Heart right ventricle (tissue), 16 donors: ENCODE data around the gene ATP6V0A4. TPM values are rescaled to one million over a fixed set of nuclear protein-coding genes. Genes with fewer than 3 reads are reported as not detected.

Experiments
- ATAC-seq, 8 donors: fragments of 200-7000 bp; cut with Tn5 transposase; one replicate each; pipeline ENCODE4 v1.9.1; 2020; ENCODE audit warnings: mild to moderate bottlenecking in 8 of 8, moderate library complexity in 8 of 8, moderate number of reproducible peaks in 1 of 8
- DNase-seq, 2 donors: peaks; one replicate each; pipeline ENCODE4 v3.0.0-alpha.2; 2020
- H3K27ac ChIP-seq, 10 donors: fragments of 200-600 bp; sonication (generic) in 2 of 10; one replicate each; pipeline versions ENCODE4 v1.5.0 to v1.8.0; 2020 to 2022; ENCODE audit warnings: mild to moderate bottlenecking in 3 of 10
- H3K27me3 ChIP-seq, 7 donors: fragments of 200-600 bp; one replicate each; pipeline ENCODE4 v1.8.0; 2021 to 2022; ENCODE audit warnings: mild to moderate bottlenecking in 2 of 7
- H3K36me3 ChIP-seq, 9 donors: fragments of 200-600 bp; sonication (generic) in 1 of 9; one replicate each; pipeline versions ENCODE4 v1.5.0 to v1.8.0; 2020 to 2022; ENCODE audit warnings: mild to moderate bottlenecking in 2 of 9
- H3K4me1 ChIP-seq, 9 donors: fragments of 200-600 bp; sonication (generic) in 1 of 9; one replicate each; pipeline versions ENCODE4 v1.5.0 to v1.8.0; 2020 to 2022; ENCODE audit warnings: mild to moderate bottlenecking in 4 of 9
- H3K4me3 ChIP-seq, 10 donors: fragments of 200-600 bp; sonication (generic) in 2 of 10; one replicate each; pipeline versions ENCODE4 v1.5.0 to v1.8.0; 2020 to 2022; ENCODE audit warnings: mild to moderate bottlenecking in 7 of 10, moderate library complexity in 2 of 10
- H3K9me3 ChIP-seq, 11 donors: fragments of 200-600 bp in 10 of 11; sonication (generic) in 2 of 11; one replicate each; pipeline versions ENCODE4 v1.5.0 to v1.8.0; 2013 to 2022; ENCODE audit warnings: mild to moderate bottlenecking in 2 of 11, control low read depth in 1 of 11, moderate library complexity in 1 of 11
- CTCF ChIP-seq, 9 donors: fragments of 200-600 bp; sonication (generic) in 2 of 9; IDR thresholded peaks; one replicate each; pipeline versions ENCODE4 v1.5.0 to v1.8.0; 2021 to 2022; ENCODE audit warnings: antibody characterized with exemption in 9 of 9, mild to moderate bottlenecking in 5 of 9, moderate library complexity in 1 of 9
- WGBS, 2 donors: extraction: QIAGEN DNeasy Blood & Tissue Kit; methylation state at CpG; one replicate each; pipeline ENCODE4 v1.1.7; 2013; ENCODE audit warnings: inconsistent platforms in 1 of 2; 5-methylcytosine and 5-hydroxymethylcytosine counted together
- intact Hi-C, 10 donors: fragments of 100-400 bp; cut with DNase I; formaldehyde crosslinking; loops; one replicate each; pipeline versions ENCODE4 v1.11.1 to v1.14.2; 2022
- polyA plus RNA-seq, 2 donors: library from polyadenylated mRNA; stranded (reverse); fragments of 200-250 nt; gene quantifications; one replicate each; pipeline ENCODE4 v1.2.3, GENCODE V29; 2013
- total RNA-seq, 10 donors: library from RNA; stranded (reverse); fragmentation: NEBNext Ultra II Directional in 3 of 10; extraction: Animal tissue kit (Norgen Biotek cat#: 25700) in 3 of 10; gene quantifications; one replicate each; pipeline versions ENCODE4 v1.2.1 to v1.2.4, GENCODE V29; 2021 to 2023
- donor health status: Arrhythmogenic right ventricular cardiomyopathy.
- donor health status: ischemic (EF 13 %, LVEDD 7.1; RV severe dilation, severe dysfunction).
- donor health status: healthy with polysubstance abuse.
- donor health status: DM: no; HTN: yes; CAD: no.
- donor health status: DM: no; HTN: no; CAD: no.
- donor health status: ischemic (EF 25% LVEDD 6.9; RV normal size, moderate dysfunction).
- donor health status: ischemic (EF 25% LVEDD 5.7; RV mildly dilated, moderate dysfunction).
- donor health status: healthy.
- donor health status: DM: yes; HTN: yes; CAD: no.
- donor health status: Ischemic cardiomyopathy.
- donor health status: ischemic (EF 35%, LVEDD 5.7; RV mildly dilated, moderate dysfunction).
- donor health status: nonischemic (EF 11% LVEDD 7.7; RV severe dilation, severe dysfunction).
- donor health status: DM: yes; HTN: yes; CAD: no.
- donor health status: PGD.
- donor health status: ischemic (EF 29% LVEDD 5.4; RV normal size, mild dysfunction).
- donor health status: nonischemic (EF 23%, LVEDD 6.1; RV moderate dilation, normal function).

The ATP6V0A4 gene
- total and polyA plus RNA-seq, 12 donors, result not detected

GRCh38 chr7:138809346-138809745, 11.3 kb upstream of the ATP6V0A4 start:
- ATAC-seq (no peak), DNase-seq (no peak)
- Histone ChIP-seq H3K36me3 (no peaks in the 10 kb centered on the region), H3K27ac (no peak overlapping the region), H3K4me1 (no peaks in the 10 kb centered on the region), H3K4me3 (no peak overlapping the region), H3K9me3 (peaks cover 0 to 11% (median 0%) of the 10 kb centered on the region in 11 donors), H3K27me3 (no peaks in the 10 kb centered on the region)
- TF ChIP-seq CTCF (IDR thresholded peaks at IDR 0.05), result no peak
- intact Hi-C loops, result no loop called here
- 84 to 92% methylated on average over 4 of the region's 4 CpGs for WGBS, 2 donors

DNA sequence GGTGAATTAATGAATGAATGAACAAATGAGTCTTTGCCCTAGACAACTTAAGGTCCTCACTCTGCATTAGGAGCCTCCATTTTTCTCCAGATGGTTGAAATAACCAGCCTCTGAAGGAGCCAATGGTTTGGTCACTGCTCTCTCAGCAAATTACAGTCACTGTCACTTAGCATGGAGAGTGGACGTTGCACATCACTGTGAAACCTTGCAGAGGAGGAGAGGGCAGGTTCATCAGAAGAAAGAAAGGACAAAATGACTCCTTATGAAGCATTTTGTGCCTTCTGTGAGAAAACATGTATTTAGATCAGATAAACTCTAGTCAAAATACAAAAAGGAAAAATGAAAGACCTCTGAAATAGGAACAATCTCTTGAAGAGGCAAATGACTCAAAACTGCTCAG, 6.6 kb upstream of the ATP6V0A4 start:
- WGBS, 2 donors, result 75 to 76% methylated on average over 1 of the region's 1 CpG
- DNase-seq (no peak), ATAC-seq (no peak)
- Histone ChIP-seq H3K4me3 (no peak overlapping the region), H3K4me1 (no peaks in the 10 kb centered on the region), H3K27ac (no peak overlapping the region), H3K36me3 (no peaks in the 10 kb centered on the region), H3K9me3 (peaks cover 0 to 11% (median 0%) of the 10 kb centered on the region in 11 donors), H3K27me3 (peaks cover 0 to 6% (median 0%) of the 10 kb centered on the region in 7 donors)
- intact Hi-C loops, result no loop called here
- TF ChIP-seq CTCF (IDR thresholded peaks at IDR 0.05), result no peak

DNA sequence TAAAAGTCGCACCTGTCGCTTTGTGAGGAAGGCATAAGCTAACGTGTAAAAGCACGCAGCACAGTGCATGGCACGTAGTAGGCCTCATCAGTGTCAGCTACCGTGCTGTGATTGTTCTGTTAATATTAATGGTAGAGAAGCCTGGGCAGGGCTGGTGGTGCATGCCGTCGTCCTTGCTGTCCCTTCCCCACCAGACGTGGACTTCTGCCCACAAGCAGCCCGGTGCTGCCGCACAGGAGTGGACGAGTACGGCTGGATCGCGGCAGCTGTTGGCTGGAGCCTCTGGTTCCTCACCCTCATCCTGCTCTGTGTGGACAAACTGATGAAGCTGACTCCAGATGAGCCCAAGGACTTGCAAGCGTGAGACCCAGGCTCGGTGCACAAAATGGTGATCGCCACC, 4.7 kb upstream of the ATP6V0A4 start:
- no peak overlapping the region for H3K27ac ChIP-seq
- peaks cover 0 to 7% (median 0%) of the 10 kb centered on the region in 11 donors for H3K9me3 ChIP-seq
- H3K27me3 ChIP-seq, result peaks cover 0 to 19% (median 10%) of the 10 kb centered on the region in 7 donors
- ATAC-seq (no peak), DNase-seq (no peak)
- no peak for TF ChIP-seq CTCF (IDR thresholded peaks at IDR 0.05)
- intact Hi-C loops, result no loop called here
- H3K4me1 ChIP-seq, result no peaks in the 10 kb centered on the region
- H3K4me3 ChIP-seq, result no peak overlapping the region
- no peaks in the 10 kb centered on the region for H3K36me3 ChIP-seq
- WGBS, 2 donors, result 95 to 96% methylated on average over 18 of the region's 18 CpGs

DNA sequence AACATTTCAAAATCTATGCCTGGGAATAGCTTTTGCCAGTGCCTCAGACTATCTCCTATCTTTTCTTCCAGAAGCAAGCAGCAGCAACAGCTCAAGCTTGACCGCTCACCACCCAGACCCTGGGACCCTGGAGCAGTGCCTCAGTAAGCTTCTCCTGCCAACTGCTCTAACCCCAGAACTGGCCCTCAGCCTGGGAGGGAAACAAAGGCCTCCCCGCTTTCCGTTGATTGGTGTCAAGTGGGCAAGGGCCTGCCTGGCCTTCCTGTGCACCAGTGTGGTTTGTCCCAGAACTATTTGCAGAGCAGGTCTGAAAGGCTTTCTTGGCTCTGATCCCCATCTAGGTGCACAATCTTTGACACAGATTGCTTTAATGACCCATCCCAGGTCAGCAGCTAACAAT, 3.3 kb upstream of the ATP6V0A4 start:
- no peaks in the 10 kb centered on the region for H3K4me1 ChIP-seq
- intact Hi-C loops, result no loop called here
- ATAC-seq (no peak), DNase-seq (no peak)
- H3K27ac ChIP-seq, result no peak overlapping the region
- TF ChIP-seq CTCF (IDR thresholded peaks at IDR 0.05), result no peak
- H3K27me3 ChIP-seq, result peaks cover 0 to 26% (median 19%) of the 10 kb centered on the region in 7 donors
- 92 to 96% methylated on average over 3 of the region's 3 CpGs for WGBS, 2 donors
- H3K36me3 ChIP-seq, result no peaks in the 10 kb centered on the region
- H3K4me3 ChIP-seq, result no peak overlapping the region
- no peaks in the 10 kb centered on the region for H3K9me3 ChIP-seq
